NCI-H1694 (cell line): Measurements from ENCODE around the gene IRAK2.
"Not testable (repeated sequence)": the region's sequence is repeated elsewhere in the genome, so short reads cannot be mapped to it uniquely, and the experiment has no call there.

Source experiments
- DNase-seq: peaks from one replicate; lab custom pipeline; 2025; lab: John Stamatoyannopoulos, UW

Gene IRAK2, protein sequence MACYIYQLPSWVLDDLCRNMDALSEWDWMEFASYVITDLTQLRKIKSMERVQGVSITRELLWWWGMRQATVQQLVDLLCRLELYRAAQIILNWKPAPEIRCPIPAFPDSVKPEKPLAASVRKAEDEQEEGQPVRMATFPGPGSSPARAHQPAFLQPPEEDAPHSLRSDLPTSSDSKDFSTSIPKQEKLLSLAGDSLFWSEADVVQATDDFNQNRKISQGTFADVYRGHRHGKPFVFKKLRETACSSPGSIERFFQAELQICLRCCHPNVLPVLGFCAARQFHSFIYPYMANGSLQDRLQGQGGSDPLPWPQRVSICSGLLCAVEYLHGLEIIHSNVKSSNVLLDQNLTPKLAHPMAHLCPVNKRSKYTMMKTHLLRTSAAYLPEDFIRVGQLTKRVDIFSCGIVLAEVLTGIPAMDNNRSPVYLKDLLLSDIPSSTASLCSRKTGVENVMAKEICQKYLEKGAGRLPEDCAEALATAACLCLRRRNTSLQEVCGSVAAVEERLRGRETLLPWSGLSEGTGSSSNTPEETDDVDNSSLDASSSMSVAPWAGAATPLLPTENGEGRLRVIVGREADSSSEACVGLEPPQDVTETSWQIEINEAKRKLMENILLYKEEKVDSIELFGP

DNA sequence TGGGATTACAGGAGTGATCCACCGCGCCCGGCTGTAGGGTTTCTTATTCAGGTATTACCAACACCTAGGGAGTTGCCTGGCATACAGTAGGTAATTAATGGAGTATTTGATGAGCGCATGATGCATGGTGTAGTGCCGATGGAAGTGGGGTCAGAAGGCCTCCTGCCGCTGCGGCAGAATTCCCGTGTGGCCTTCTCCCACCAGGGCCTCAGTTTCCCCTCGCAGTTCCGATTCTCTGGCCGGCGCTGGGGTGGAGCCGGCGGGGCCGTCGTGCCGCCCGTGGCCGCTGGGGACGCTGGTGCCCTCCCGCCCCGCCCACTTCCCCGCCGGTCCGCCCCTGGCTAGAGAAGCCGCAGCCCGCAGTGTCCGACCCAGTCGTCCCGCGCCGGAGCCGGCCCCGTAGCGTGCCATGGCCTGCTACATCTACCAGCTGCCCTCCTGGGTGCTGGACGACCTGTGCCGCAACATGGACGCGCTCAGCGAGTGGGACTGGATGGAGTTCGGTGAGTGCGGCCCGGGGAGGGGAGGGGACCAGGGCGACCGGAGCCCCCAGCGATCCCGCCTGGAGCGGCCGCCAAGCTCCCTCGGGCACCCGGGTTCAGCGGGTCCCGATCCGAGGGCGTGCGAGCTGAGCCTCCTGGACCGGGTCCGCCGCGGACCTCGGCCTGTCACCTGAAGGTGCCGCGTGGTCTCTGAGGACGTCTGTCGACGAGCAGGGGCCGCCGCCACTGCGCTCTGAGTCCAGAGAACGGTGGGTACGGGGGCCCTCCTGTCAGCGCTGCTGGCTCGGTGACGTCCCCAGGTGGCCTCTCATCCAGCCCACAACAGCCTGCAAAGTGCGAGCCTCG lies at the start of gene IRAK2:
TSS of gene IRAK2 (plus strand) at position 374 of the 848 bp plus-strand sequence. CDS start at position 410, 36 bp downstream.
- DNase-seq = no peak

DNA sequence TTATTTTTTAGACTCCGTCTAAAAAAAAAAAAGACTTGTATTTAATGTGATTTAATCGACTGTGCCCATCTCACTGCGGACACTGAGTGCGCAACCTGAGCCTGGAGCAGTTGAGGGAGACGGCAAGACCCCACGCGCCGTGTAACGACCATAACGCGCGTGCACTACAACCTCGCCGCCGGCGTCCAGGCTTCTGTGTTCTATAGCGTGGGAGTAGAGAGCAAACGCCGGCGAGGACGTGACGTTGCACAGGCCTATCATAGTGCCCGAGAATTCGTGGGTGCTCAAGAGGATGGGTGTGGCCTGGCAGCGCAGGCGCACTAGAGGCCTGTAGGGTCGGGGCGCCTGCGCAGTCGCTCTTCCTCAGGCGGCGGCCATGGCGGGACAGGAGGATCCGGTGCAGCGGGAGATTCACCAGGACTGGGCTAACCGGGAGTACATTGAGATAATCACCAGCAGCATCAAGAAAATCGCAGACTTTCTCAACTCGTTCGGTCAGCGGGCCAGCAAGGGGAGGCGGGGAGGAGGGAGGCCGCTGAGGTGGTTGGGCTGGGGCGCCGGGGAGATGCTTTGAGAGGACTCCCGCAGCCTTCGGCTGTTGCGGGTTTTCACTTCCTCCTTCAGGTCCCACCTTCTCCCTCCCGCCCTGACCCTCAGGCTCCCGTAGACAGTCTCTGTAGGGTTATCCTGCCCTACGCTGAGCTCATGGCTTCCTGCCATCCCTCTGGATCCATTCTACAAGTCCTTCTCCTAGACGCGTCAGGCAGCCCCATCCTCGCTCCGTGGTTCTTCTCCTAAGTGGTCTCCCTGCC lies 49.2 kb upstream of the IRAK2 start, which contains the start of gene BRK1:
TSS of gene BRK1 (plus strand) at position 350 of the 812 bp plus-strand sequence. CDS start at position 377, 27 bp downstream.
- DNase-seq = peak; percentile 66

DNA sequence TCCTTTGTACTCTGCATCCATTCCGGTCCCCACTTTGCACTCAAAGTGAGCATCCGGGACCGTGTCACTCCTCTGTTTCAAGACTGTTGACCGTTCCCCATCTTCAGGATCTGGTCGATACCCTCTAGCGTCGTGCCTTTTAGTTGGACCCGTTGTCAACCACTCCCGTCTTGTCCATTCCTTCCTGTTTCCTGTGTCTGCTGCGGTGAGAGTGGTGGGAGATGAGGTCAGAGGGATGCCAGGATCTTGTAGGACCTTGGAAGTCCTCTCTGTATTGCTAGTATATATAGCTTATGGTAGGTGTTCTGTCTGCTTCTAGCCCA lies 48.6 kb upstream of the IRAK2 start:
- DNase-seq = no peak

DNA sequence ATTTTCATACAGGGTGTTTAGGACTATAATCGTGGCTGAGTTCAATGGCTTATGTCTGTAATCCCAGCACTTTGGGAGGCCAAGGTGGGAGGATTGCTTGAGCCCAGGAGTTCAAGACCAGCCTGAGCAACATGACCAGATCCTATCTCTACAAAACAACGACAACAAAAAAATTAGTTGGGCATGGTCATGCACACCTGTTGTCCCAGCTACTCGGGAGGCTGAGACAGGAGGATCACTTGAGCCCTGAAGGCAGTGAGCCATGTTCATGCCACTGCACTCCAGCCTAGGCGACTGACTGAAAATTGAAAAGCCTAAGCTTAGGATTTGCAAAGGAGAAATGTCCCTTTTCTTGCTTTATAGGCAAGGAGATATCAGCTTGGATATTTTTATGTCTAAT lies 47.8 kb upstream of the IRAK2 start:
- DNase-seq = no peak

DNA sequence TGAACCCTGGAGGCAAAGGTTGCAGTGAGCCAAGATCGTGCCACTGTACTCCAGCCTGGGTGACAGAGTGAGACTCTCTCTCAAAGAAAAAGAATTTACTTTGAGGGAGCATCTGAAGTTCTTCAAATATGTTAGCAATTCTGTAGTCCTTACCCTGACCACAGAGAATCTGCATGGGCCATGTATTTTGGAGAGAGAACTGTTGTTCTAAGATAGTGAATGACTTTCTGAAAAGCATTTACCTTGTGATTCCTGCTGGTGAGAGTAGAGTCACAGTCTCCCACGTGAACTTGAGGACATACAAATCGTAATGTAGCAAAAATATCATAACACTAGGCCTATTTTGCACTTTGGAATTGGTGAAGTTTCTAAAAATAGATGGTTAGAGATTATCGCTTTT lies 45.3 kb upstream of the IRAK2 start:
- DNase-seq = no peak

DNA sequence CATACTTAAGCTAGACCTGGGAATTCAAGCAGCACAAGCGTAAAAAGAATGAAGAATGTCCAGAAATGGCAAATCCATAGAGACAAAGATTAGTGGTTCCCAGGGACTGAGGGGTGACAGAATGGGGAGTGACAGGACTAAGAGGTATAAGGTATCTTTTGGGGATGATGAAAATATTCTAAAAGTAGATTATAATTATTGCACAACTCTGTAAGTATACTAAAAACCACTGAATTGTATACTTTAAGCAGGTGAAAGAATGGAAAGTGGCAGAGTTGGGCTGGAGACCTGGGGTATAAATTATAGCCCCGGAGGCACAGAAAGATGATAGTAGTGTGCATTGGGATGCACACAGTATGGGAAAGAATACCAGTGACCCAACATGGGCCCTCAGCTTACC lies 43.7 kb upstream of the IRAK2 start:
- no peak for DNase-seq

DNA sequence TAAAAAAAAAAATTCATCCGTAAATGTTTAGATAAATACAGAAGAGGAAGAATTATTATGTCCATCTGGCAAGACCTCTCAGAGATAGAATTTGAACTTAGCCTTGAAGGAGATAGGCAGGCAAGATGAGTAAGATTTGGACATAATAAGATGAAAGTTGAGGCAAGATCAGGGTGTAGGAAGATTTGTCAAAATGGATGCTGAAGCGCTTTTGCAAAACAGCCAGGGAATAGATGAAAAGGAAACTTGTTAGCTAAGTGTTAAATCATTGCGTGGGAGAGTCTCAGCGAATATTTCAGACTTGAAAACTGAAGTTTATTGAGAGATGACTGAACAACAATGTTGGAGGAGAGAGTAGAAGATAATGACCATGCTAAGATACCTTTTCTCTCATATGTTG lies 42.0 kb upstream of the IRAK2 start:
- no peak for DNase-seq

DNA sequence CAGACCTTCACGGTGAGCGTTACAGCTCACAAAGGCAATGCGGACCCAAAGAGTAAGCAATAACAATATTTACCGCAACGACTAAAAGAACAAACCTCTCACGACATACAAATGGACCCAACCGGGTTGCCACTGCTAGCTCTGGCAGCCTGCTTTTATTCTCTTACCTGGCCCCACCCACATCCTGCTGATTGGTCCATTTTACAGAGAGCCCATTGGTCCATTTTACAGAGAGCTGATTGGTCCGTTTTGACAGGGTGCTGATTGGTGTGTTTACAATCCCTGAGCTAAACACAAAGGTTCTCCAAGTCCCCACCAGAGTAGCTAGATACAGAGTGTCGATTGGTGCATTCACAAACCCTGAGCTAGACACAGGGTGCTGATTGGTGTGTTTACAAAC lies 28.8 kb upstream of the IRAK2 start:
- DNase-seq = not testable (repeated sequence)

DNA sequence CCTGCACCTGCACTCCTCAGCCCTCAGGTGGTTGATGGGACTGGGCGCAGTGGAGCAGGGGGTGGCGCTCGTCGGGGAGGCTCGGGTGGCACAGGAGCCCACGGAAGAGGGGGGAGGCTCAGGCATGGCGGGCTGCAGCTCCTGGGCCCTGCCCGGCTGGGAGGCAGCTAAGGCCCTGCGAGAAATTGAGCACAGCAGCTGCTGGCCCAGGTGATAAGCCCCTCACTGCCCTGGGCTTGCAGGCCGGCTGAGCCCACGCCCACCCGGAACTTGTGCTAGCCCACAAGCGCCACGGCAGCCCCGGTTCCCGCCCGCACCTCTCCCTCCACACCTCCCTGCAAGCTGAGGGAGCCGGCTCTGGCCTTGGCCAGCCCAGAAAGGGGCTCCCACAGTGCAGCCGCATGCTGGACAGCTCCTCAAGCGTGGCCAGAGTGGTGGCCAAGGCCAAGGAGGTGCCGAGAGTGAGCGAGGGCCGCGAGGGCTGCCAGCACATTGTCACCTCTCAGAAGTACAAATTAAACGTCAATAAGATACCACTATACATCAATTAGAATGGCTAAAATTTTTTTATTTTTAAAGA lies 28.2 kb upstream of the IRAK2 start:
- DNase-seq = no peak

DNA sequence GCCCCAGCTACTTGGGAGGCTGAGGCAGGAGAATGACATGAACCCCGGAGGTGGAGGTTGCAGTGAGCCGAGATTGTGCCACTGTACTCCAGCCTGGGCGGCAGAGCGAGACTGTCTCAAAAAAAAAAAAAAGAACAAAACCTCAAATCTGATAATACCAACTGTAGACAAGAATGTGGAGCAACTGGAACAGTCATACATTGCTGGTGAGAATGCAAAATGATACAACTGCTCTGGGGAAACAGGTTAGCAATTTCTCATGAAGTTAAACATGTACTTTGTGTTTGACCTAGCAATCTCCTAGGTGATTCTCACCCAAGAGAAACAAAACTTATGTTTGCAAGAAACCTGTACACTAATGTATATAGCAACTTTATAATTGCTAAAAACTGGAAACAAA lies 27.5 kb upstream of the IRAK2 start:
- DNase-seq = no peak

DNA sequence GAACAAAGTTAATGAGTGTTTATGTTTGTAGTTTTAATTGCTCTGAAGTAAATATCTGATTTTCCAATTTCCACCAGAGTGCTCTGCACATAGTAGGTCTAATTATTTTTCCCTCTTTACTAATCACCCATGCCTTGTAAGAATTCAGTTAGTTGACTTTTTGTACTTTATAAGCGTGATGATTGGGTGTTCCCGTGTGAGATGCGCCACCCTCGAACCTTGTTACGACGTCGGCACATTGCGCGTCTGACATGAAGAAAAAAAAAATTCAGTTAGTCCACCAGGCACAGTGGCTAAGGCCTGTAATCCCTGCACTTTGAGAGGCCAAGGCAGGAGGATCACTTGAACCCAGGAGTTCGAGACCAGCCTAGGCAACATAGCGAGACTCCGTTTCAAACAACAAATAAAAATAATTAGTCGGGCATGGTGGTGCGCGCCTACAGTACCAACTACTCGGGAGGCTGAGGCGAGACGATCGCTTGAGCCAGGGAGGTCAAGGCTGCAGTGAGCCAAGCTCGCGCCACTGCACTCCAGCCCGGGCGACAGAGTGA lies 23.6 kb upstream of the IRAK2 start:
- DNase-seq = no peak

DNA sequence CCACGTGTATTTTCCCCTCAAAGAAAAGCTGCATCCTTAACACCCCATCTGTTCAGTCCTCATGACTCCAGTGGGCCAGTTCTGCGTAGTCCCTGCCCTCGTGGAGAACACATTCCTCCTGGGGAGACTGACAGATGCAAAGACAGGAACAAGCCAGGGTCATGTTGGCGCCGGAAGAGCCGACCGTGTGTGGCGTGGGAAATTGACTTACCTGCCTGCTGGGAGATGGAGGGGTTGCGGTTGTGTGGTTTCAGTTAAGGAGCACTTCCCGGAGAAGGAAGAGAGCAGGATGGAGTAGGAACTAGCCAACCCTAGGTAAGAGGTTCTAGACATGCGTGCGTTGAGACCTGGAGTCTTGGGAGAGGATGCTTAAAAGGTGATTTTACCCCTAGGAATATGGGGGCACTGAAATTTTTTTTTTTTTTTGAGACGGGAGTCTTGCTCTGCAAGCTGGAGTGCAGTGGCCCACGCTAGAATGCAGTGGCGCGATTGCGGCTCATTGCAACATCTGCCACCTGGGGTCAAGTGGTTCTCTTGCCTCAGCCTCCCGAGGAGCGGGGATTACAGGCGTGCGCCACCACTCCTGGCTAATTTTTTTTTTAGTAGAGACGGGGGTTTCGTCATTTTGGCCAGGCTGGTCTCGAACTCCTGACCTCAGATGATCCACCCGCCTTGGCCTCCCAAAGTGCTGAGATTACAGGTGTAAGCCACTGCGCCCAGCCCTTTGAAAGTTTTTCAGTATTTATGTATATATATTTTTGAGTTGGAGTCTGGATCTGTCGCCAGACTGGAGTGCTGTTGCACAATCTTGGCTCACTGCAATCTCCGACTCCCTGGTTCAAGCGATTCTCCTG lies 21.8 kb upstream of the IRAK2 start:
- no peak for DNase-seq

DNA sequence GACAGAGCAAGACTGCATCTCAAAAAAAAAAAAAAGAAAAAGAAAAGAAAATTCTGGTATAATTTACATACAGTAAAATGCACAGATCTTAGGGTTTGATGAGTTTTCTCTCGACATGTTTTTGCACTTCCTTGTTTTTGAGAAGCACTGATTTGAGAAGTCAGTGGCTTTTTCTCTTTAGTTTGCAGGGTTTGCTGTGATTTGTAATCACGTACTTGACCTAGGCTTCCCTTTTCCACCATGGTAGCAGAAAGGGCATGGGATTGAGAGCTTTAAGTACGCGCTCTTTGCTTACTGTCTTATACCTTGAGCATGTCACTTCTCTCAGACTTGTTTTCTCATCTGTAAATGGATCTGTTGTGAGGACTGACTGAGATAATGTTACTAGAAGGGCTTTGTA lies 19.0 kb upstream of the IRAK2 start:
- no peak for DNase-seq

DNA sequence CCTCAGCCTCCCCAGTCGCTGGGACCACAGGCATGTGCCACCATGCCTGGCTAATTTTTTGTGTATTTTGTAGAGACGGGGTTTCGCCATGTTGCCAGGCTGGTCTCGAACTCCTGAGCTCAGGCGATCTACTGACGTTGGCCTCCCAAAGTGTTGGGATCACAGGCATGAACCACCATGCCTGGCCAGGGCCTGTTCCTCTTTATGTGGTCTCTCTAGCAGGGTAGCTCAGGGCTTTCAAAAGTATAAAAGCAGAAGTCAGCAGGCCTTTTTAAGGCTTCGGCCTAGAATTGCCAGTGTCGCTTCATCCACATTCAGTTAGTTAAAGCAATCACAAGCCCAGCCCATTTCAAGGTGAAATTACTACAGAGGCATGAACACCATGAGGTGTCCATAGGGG lies 15.5 kb upstream of the IRAK2 start:
- no peak for DNase-seq

DNA sequence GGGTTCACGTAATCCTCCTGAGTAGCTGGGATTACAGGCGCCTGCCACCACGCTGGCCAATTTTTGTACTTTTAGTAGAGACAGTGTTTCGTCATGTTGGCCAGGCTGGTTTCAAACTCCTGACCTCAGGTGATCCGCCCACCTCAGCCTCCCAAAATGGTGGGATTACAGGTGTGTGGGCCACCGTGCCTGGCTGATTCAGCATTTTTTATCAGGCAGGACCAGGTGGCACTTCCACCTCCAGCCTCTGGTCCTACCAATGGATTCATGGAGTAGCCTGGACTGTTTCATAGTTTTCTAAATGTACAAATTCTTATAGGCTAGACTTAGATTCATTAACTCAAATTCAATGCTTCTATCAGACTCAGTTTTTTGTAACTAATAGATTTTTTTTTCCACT lies 13.7 kb upstream of the IRAK2 start:
- no peak for DNase-seq

DNA sequence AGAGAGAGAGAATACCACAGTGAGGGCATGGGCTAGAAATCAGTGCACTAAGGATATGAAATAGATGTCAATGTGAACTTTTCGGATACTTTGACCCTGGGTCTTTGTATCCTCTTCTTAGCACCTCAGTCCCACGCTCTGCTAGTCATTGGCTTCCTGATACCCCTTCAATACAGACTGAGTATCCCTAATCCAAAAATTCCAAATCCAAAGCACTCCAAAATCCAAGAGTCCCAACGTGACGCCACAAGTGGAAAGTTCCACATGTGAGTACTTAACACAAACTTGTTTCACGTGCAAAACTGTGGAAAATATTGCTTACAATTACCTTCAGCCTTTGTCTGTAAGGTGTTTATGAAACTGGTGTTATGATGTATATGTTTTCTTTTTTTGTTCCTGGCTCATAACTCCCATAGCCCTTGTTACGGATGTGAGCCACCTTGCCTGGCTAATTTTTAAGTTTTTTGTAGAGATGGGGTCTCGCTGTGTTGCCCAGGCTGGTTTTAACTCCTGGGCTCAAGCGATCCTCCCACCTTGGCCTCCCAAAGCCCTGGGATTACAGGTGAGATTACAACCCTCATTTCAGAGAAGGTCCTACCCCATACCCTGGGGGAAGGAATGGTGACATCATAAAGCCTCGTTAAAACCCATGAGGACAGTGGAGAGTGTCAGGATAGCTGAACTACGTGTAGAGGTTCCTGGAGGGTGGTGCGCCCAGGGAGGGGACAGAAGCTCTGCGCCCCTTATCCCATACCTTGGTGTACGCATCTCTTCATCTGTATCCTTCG lies 10.2 kb upstream of the IRAK2 start:
- no peak for DNase-seq

DNA sequence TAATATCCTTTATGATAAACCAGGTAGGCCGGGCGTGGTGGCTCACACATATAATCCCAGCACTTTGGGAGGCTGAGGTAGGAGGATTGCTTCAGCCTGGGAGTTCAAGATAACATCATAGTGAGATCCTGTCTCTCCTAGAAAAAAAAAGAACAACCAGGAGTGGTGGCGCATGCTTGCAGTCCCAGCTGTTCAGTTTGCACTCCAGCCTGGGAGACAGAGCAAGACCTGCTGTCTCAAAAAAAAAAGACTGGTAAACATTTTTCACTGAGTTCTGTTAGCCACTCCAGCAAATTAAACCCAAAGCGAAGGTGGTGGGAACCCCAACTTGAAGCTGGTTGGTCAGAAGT lies 9.6 kb upstream of the IRAK2 start:
- DNase-seq = no peak

DNA sequence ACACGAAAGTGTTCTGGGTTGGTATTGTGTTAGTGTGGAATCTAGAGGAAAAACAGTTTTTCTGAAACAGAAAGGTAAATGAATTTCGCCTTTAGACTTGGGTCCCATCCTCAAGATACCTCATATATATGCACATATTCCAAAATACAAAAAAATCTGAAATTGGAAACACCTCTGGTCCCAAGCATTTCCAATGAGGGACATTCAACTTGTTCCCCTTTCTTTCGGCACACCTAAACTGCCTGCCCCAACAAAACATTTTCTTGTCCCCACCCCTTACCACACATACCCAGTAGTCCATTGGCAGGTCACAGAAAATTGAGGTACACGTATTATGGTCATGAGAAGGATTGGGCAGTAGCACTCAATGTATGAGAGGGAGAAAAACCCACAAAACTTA lies 9.1 kb upstream of the IRAK2 start:
- no peak for DNase-seq

DNA sequence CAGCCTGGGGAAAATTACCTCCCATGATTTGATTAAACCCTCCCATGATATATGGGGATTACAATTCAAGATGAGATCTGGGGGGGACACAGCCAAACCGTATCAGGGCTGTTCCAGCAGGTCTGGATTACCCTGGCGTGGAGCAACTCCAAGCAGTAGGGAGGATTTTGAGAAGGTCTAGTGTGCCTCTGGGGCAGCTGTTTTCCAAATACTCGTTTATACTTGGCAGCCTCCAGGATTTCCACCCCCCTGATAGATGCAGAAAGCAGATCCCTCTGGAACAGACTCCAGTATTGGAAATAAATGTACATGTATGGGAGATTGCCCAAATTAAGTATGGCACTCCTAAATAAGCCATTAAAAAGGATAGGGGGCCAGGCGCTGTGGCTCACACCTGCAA lies 7.7 kb upstream of the IRAK2 start:
- no peak for DNase-seq

DNA sequence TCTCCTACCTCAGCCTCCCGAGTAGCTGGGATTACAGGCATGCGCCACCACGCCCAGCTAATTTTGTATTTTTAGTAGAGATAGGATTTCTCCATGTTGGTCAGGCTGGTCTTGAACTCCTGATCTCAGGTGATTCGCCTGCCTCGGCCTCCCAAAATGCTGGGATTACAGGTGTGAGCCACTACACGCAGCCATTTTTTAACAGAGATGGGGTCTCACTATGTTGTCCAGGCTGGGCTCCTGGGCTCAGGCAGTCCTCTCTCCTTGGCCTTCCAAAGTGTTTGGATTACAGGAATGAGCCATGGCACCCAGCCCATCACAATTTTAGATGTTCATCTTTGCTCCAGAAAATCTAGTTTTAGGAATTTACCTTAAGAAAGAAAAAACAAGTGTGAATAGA lies 6.2 kb upstream of the IRAK2 start:
- DNase-seq = not testable (repeated sequence)
